ENCODE measurements around the gene MYB. TPM values are rescaled to one million over a fixed set of nuclear protein-coding genes. Genes with fewer than 3 reads are reported as not detected.

MYB gene
- total and polyA plus RNA-seq, 2 of the 4 experiments (the other 2 are of a cell fraction) = 0.44 to 0.90 TPM

DNA sequence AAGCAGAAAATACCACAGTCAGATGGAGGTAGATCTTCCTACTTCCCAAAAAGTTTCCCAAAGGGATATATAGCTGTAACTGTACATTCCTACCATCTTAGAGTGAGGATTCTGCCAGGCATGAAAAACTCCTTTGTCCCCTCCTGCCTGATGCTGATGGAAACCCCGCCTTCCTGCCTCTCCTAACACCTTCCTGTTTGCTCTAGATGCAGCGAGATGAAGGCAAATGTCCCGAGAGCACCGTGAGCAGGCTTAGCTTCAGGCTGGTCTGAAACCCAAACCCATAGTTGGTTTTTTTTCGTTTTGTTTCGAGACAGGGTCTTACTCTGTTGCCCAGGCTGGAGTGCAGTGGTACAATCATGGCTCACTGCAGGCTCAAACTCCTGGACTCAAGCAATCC is 55.6 kb downstream of the MYB start:
- CTCF ChIA-PET = no interaction called here
- POLR2A ChIA-PET (ENCODE audit: unreplicated experiment) = no interaction called here
- DNase-seq = no peak

More for the DNA sequence above, 55.6 kb downstream of the MYB start:
- H2AK9ac ChIP-seq (replicated peaks; ENCODE audit: low read depth, low read length, poor library complexity) = no peak overlapping the region
- dilution Hi-C loops (cut with HindIII; ENCODE audit: low sequenced_read_pairs, unreplicated experiment) = no loop called here
- peak overlapping the region; percentile 37 for H2AFZ ChIP-seq (replicated peaks; ENCODE audit: low read length, poor library complexity)
- H3K56ac ChIP-seq (ENCODE audit: extremely low read depth, insufficient read depth, low read length) = no peak overlapping the region
- in situ Hi-C loops (cut with MboI; ENCODE audit: low sequenced_read_pairs) = no loop called here
- H4K5ac ChIP-seq (ENCODE audit: low read depth, low read length) = no peak overlapping the region
- no TSS peak for BruUV-seq (replicated peaks)
- no peak for TF ChIP-seq MXI1 (IDR thresholded peaks at IDR 0.05; ENCODE audit: borderline replicate concordance, low read depth, low read length)
- TF ChIP-seq CHD1 (IDR thresholded peaks at IDR 0.05; ENCODE audit: low read depth, low read length) = no peak
- TF ChIP-seq RFX5 (IDR thresholded peaks at IDR 0.05; ENCODE audit: low read depth, low read length) = no peak
- no peak for TF ChIP-seq FOS (IDR thresholded peaks at IDR 0.05; ENCODE audit: low read depth, low read length)
- TF ChIP-seq, protein P1, sequence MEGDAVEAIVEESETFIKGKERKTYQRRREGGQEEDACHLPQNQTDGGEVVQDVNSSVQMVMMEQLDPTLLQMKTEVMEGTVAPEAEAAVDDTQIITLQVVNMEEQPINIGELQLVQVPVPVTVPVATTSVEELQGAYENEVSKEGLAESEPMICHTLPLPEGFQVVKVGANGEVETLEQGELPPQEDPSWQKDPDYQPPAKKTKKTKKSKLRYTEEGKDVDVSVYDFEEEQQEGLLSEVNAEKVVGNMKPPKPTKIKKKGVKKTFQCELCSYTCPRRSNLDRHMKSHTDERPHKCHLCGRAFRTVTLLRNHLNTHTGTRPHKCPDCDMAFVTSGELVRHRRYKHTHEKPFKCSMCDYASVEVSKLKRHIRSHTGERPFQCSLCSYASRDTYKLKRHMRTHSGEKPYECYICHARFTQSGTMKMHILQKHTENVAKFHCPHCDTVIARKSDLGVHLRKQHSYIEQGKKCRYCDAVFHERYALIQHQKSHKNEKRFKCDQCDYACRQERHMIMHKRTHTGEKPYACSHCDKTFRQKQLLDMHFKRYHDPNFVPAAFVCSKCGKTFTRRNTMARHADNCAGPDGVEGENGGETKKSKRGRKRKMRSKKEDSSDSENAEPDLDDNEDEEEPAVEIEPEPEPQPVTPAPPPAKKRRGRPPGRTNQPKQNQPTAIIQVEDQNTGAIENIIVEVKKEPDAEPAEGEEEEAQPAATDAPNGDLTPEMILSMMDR (conservative IDR thresholded peaks at IDR 0.05; ENCODE audit: low read depth, low read length) = no peak
- no peak for TF ChIP-seq POLR2A (IDR thresholded peaks at IDR 0.05; ENCODE audit: low read depth, low read length)
- TF ChIP-seq, protein P2, sequence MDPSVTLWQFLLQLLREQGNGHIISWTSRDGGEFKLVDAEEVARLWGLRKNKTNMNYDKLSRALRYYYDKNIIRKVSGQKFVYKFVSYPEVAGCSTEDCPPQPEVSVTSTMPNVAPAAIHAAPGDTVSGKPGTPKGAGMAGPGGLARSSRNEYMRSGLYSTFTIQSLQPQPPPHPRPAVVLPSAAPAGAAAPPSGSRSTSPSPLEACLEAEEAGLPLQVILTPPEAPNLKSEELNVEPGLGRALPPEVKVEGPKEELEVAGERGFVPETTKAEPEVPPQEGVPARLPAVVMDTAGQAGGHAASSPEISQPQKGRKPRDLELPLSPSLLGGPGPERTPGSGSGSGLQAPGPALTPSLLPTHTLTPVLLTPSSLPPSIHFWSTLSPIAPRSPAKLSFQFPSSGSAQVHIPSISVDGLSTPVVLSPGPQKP (IDR thresholded peaks at IDR 0.05; ENCODE audit: borderline replicate concordance, low read depth, low read length) = no peak
- no peak for TF ChIP-seq RCOR1 (IDR thresholded peaks at IDR 0.05; ENCODE audit: insufficient replicate concordance, low read length)
- TF ChIP-seq, protein P3, sequence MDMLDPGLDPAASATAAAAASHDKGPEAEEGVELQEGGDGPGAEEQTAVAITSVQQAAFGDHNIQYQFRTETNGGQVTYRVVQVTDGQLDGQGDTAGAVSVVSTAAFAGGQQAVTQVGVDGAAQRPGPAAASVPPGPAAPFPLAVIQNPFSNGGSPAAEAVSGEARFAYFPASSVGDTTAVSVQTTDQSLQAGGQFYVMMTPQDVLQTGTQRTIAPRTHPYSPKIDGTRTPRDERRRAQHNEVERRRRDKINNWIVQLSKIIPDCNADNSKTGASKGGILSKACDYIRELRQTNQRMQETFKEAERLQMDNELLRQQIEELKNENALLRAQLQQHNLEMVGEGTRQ (IDR thresholded peaks at IDR 0.05; ENCODE audit: low read depth, low read length) = no peak
- TF ChIP-seq CEBPB (IDR thresholded peaks at IDR 0.05; ENCODE audit: low read depth, low read length) = no peak
- no peak for TF ChIP-seq MAFK (IDR thresholded peaks at IDR 0.05; ENCODE audit: low read depth, low read length)
- no peak for TF ChIP-seq RAD21 (IDR thresholded peaks at IDR 0.05; ENCODE audit: low read length)
- TF ChIP-seq BHLHE40 (IDR thresholded peaks at IDR 0.05; ENCODE audit: low read depth, low read length) = no peak
- TF ChIP-seq MAZ (IDR thresholded peaks at IDR 0.05; ENCODE audit: borderline replicate concordance, low read depth, low read length) = no peak
- no peaks in the 10 kb centered on the region for H3K9me3 ChIP-seq (ENCODE audit: control insufficient read depth, insufficient read depth, low read length)
- ATAC-seq (ENCODE audit: low read depth) = no peak
- H2BK120ac ChIP-seq (ENCODE audit: low read depth, low read length) = no peak overlapping the region
- H3K9ac ChIP-seq (ENCODE audit: low read depth, low read length) = no peak overlapping the region
- no peak overlapping the region for H3K27ac ChIP-seq (ENCODE audit: insufficient read depth, low read length)
- no peak overlapping the region for H4K8ac ChIP-seq (ENCODE audit: low read depth in 2 of 2, low read length in 2 of 2)
- H3K14ac ChIP-seq (replicated peaks; ENCODE audit: low read depth, low read length) = no peak overlapping the region
- no peak overlapping the region for H3K4me3 ChIP-seq (ENCODE audit: insufficient read depth, low read depth, low read length)
- WGBS, 2 experiments (ENCODE audit: extremely low coverage in 2 of 2, insufficient read length in 1 of 2) = 48% methylated on average over 6 of the region's 6 CpGs; no CpG with 5 or more reads in 1 of the 2 experiments
- no peak overlapping the region for H3K4ac ChIP-seq (ENCODE audit: low read depth, low read length)
- no peak overlapping the region for H2AK5ac ChIP-seq (ENCODE audit: low read depth, low read length)
- no peak overlapping the region for H2BK15ac ChIP-seq (ENCODE audit: low read depth, low read length)
- H2BK20ac ChIP-seq (ENCODE audit: low read depth, low read length) = no peak overlapping the region
- H4K91ac ChIP-seq (ENCODE audit: insufficient read depth, low read depth, low read length) = no peak overlapping the region
- no peaks in the 10 kb centered on the region for H4K20me1 ChIP-seq (ENCODE audit: insufficient read depth, low read length)
- H3K4me2 ChIP-seq (ENCODE audit: low read depth, low read length) = no peak overlapping the region
- no peak overlapping the region for H3K23ac ChIP-seq (ENCODE audit: low read depth, low read length)
- H3K27me3 ChIP-seq (ENCODE audit: control insufficient read depth, insufficient read depth, low read length) = peaks cover 11% of the 10 kb centered on the region
- no peaks in the 10 kb centered on the region for H3K9me1 ChIP-seq (ENCODE audit: insufficient read depth, low read length)
- H2BK5ac ChIP-seq (ENCODE audit: low read depth, low read length, poor library complexity, severe bottlenecking) = no peak overlapping the region
- no peaks in the 10 kb centered on the region for H3K79me1 ChIP-seq (ENCODE audit: low read depth in 1 of 2, low read length in 2 of 2)
- H3K18ac ChIP-seq (ENCODE audit: low read depth, low read length) = no peak overlapping the region
- no peaks in the 10 kb centered on the region for H3K36me3 ChIP-seq (ENCODE audit: control insufficient read depth, insufficient read depth, low read length)
- intact Hi-C loops (cut with micrococcal nuclease) = no loop called here
- no peaks in the 10 kb centered on the region for H3K4me1 ChIP-seq (ENCODE audit: control insufficient read depth, insufficient read depth, low read length)

Measured in IMR-90 (cell line).